Measurements from ENCODE around the gene MEI4.
"Not testable (repeated sequence)": the region's sequence is repeated elsewhere in the genome, so short reads cannot be mapped to it uniquely, and the experiment has no call there.

MEI4 gene

DNA sequence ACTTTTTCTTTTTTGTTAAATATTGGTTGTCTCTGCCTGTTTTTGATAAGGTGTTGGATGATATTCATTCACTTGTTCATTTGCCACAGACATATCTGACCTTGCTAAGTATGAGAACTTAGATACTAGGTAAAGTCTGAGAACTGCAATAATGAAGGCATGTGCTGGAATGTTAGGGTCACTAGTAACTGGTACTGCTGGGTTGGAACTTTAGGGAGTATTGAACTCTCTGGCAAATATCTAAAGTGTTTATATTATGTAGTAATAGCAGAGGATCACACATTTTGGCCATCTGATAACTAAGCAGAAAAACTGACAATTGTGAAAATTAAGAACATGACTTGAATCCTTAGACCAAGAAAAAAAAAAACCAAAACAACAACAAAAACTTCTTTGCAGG, 162.7 kb downstream of the MEI4 start:
- no peak for DNase-seq (ENCODE audit: low read depth)

DNA sequence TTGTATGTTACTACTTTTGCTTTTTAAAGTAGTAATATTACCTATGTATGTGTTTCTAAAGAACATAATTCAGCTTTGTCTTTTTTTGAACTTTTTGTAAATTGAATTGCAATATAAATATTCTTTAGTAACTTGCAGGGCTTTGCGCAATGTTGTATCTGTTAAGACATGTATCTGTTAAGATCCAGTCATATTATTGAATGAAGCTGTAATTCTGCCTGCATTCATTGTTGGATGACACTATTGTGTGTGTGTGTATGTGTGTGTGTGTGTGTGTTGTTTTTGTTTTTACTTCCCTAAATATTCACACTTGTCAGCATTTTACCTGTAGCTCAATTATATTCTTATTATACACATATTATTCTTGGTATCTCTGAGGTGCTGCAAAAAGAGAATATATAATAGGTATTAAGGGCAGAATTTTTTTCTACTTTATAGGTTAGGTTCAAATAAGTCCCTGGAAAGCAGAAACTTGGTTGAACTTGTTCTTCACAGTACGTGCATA, 164.0 kb downstream of the MEI4 start:
- no peak for DNase-seq (ENCODE audit: low read depth)

DNA sequence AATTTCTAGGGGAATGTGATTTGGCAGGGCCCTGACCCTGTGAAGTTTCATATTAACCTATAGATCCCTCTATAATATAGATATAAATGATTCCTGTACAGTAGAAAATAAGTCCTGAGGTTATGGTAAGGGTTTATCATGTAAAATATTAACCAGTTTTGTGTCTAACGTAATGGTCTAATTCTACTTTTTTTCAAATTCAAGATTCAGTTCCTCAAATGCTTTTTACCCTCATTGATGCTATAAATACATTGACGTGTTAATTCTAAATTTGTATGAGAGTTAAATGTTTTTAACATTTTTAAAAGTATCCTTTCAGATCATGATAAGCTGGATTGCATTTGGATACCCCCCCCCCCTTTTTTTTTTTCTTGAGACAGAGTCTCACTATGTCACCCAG, 169.4 kb downstream of the MEI4 start:
- DNase-seq (ENCODE audit: low read depth): no peak

DNA sequence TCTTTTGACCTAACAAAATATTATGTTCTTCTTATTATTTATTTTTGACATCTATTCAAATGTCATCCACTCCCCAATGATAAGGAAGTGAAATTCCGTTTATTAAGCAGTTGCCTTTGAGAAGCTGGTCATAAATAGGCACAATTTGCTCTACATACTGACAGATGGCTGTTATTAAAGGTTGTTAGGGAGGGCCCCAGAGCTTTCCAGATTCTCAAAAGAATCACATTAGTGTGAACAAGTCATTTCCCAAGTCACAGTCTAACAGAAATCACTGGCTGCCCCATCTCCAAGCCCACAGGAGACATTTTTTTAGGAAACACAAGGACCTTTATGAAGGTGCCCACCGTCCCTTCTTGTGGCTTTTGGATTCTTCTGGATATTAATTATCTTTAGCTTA, 172.4 kb downstream of the MEI4 start:
- no peak for DNase-seq (ENCODE audit: low read depth)

DNA sequence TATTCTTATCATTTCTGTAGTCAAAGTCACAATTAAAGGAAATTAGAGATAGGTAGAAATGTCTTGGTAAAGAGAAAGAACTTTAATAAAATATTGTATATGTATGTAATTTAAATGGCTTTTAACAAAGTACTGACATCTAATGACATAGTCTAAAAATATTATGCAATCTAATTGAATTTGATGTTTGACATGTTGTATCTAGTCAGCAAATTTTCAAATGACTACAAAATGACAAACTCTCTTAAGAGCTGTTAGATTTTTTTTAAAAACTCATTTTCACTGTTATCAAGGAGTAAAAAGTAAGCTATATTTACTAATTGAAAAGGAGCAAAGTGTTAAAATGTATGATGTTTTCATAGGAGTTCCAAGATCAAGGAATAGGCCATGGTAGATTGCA, 176.9 kb downstream of the MEI4 start:
- no peak for DNase-seq (ENCODE audit: low read depth)

DNA sequence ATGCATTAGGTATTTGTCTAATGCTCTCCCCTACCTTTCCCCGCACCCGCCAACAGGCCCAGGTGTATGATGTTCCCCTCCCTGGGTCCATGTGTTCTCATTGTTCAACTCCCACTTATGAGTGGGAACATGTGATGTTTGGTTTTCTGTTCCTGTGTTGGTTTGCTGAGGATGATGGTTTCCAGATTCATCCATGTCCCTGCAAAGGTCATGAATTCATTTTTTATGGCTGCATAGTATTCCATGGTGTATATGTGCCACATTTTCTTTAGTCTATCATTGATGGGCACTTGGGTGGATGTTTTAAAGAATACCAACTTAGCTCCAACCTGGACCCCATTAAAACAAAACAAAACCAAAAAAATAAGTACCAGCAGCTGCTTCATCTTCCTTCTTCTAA, 180.9 kb downstream of the MEI4 start:
- not testable (repeated sequence) for DNase-seq (ENCODE audit: low read depth)

DNA sequence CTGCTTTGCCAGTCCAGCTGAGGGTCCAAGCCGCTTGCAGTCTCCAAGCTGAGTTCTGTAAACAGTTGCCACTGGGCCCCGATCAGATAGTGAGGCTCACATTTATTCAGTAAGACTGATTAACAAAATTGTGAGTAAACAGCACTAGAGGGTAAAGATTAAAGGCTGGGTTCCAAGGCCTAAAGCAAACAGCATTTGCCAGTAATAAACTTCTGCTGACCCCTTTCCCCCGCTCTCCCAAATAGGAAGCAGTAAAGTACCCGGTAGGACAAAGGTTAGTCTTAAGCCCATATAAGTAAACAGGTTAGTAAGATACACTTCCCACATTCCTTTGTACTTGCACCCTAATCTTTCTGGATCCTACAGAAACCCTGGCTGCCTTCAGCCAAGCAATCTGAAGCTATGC, 181.8 kb downstream of the MEI4 start:
- no peak for DNase-seq (ENCODE audit: low read depth)

DNA sequence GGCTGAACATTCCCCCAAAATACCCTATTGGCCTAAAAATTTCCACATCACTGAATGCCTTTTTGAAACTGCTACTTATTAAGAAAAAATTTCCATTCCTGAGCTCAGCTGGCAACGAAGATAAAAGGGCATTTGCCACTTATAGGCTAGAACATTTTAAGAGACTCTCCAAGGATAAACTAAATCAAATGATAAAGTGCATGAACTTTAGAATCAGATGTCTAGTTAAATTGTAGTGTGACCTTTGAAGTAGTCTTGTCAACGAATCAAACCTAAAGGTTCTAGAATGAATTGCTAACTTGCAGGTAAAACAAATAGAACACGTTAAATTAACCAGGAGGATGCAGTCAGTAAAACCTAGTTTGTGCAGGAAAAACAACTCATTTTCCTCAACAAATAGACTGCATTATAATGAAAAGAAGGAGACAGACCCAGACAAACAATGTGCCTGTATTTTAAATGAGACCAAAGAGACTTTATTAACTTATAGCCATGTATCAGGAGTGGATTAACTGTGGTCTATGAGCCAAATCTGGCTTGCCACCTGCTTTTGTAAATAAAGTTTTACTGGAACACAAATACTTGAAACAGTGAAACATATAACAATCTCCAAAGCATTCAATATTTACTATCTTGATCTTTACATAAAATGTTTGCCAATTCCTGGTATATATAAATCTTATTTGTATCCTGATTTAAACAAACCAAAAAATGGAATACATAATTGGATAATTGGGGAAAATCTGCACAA, 184.4 kb downstream of the MEI4 start:
- DNase-seq (ENCODE audit: low read depth): no peak

DNA sequence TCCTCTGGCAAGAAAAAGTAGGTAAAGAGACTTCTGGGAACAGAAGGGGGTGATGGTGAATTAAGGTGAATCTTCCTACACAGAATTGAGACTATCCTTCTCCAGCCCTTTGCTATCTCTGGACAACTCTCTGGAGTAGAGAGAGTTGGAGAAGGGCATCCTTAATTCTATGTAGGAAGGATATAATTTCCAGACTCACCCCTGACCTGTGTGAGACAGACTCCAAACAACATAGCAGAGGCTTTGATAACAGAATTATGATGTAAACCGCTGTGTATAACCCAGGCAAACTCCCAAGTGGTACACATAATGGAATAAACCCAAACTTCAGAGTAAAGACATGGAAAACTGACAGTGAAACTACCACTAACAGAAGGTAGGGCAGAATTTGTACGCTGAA, 186.5 kb downstream of the MEI4 start:
- no peak for DNase-seq (ENCODE audit: low read depth)

DNA sequence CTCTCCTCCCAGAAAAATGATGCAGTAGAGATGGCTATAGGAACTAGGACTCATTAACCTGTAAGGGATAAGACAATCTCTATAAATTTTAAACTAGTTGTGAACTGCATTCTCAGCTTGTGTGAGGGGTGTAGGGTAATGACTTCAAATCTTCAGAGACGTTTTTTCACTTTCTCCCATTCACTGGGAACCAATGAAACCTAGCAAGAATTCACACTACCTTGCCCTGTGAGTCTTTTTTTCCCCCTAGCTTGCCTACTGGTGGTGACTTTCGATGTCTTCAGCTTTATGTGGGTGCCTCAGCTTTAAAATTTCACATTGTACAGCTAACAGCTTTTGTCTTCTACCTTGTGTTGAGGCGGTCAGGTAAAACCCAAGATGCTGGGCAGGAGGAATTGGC, 192.0 kb downstream of the MEI4 start:
- no peak for DNase-seq (ENCODE audit: low read depth)

DNA sequence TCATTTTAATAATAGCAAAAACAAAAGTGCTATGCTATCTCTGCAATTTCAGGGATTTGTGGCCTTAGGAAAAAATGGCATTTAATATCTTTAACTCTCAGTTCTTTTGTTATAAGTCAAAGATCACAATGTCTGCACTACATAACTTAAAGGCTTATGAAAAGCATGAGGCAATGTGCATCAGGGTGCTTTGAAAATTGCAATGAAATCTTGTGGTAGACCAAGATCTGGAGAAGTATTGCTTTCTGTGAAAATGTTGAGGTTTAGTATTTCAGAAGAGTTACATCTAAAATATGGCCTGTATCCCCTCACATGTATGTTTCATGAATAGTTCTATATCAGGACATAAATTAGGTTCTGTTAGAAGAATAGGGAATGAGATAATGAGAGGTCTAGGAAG, 200.6 kb downstream of the MEI4 start:
- DNase-seq (ENCODE audit: low read depth): no peak

DNA sequence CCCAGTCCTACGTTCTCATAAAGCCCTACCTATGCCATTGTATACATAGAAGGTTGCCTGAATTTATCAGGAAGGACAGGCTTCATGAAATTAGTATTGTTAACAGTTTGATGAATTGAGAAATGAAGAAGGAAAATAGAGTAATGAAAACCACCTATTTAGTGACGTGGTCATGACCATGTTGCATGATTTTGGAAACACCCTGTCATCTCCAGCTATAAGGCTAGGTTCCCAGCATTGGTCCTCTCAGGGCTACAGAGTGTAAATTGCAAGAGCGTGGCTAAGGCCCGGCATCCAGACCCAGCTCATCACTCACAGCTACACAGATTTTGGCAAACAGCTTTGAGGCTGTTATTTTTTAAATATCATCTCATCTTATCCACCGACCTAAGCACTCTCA, 203.6 kb downstream of the MEI4 start:
- no peak for DNase-seq (ENCODE audit: low read depth)

DNA sequence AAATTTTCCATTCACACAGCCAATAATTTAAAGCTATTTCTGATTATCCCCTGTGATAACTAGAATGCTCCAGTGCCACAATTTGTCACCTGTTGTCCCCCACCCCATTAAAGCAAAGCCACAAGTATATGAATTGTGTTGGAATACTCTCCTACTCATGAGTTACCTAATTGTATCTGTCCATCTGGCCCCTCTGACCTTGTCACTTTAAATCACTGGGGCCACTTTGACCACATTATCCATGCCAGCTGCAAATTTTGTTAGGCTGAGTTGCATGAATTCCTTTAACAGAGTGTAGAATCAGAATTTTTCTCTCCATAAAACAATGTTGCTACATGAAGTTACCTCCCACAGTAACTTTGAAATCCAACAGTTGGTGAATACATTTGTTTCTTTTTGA, 204.6 kb downstream of the MEI4 start:
- no peak for DNase-seq (ENCODE audit: low read depth)

DNA sequence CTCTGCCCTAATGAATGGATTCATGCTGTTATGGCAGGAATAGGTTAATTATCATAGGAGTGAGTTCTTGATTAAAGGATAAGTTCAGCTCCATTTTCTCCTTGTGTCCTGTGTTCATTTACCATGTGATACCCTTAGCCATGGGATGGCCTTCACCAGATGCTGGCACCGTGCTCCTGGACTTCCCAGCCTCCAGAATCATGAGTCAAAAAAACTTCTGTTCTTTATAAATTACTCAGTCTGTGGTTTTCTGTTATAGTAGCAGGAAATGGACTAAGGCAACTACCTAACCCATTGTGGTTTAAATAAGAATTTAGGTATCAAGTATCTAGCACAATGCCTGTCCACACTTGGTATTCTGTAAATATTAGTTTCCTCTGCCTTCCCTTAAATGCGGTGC, 223.5 kb downstream of the MEI4 start:
- no peak for DNase-seq (ENCODE audit: low read depth)

DNA sequence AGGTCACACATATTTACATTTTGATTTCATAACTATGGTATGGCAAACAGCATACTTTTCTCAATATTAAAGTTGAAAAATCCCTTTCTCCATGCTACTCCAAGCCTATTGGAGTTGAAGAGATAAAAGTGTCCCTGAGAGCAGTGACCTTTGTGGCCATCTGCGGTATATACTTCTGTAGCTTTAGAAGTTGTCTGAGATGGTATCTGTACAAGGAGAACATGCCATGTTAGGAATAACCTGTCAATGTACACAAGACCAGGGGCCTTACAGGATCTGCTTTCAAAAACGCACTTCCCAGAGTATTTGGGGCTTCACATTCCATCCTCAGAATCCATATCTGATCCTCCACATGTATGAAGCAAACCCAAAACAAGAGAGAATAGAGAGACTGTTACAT, 226.7 kb downstream of the MEI4 start:
- no peak for DNase-seq (ENCODE audit: low read depth)

DNA sequence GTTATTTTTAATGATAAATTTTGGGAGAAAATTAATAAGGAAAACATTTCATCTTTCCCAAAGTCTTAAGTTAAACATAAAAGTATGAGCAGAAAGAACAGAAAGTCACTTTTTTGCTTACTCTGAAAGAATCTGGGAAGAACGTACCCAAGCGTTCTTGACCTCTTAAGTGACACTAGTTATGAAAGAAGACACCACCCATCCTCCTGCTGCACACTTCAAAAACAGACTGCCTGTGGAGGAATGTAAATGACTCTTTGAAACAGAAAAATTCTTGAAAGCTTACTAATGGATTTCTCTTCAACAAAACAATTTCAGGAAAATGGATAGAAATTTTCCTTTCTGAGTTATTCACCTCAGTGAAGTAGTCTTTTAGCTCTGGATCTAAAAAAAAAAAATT, 227.7 kb downstream of the MEI4 start:
- DNase-seq (ENCODE audit: low read depth): no peak

DNA sequence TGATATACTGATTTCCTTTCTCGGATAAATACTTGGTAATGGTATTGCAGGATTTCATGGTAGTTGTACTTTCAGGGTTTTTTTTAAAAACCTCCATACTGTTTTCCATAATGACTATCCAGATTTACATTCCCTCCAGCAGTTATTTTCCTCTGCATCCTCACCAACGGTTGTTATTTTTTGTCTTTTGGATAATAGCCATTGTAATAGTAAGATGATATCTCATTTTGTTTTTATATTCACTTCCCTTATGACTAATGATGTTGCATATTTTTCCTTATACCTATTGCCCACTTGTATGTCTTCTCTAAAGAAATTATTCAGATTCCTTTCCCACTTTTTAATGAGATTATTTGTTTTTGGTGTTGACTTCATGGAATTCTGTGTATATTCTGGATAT, 231.0 kb downstream of the MEI4 start:
- no peak for DNase-seq (ENCODE audit: low read depth)

DNA sequence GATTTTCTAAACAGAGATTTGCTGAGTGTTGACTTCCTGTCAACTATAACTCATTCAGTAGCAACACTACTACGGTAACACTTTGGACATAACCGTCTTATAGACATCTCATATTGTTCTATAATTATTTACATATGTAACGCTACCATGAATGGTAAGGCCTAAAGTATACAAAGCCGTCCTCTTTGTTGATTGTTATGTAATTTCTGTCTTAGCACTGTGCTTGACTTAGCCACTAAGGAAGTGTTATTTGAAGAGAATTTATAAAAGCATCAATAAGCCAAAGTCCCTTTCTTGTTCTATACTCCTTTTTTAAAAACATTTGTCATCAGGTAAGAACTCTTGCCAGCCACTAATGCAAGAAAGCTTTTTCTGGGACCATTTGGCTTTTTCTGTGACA, 240.6 kb downstream of the MEI4 start:
- no peak for DNase-seq (ENCODE audit: low read depth)

DNA sequence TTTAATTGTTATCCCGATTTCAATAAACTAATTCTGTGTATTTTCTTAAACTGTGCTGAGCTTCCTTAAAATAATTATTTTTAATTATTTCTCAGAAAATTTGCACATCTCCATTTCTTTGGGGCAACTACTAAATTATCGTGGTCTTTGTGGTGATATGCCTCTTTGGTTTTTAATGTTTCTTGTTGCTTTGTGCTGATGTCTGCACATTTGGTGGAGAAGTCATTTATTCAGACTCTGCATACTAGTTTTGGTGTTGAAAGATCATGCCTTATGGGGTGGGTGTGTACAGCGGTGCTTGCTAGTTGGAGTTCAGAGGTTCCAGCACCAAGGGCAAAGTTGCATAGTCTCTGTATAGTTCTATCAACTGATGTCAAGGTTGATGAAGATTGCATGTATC, 253.2 kb downstream of the MEI4 start:
- no peak for DNase-seq (ENCODE audit: low read depth)

DNA sequence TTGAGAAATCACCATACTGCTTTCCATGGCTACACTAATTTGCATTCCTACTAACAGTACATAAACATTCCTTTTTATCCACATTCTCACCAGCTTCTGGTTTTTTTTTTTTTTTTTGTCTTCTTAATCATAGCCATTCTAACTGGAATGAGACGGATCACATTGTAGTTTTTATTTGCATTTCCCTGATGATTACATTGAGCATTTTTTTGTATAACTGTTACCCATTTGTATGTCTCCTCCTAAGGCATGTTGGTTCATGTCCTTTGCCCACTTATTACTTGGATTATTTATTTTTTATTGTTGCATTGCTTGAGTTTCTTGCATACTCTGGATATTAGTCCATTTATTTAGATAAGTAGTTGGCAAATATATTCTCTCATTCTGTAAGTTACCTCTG, 258.0 kb downstream of the MEI4 start:
- DNase-seq (ENCODE audit: low read depth): no peak

DNA sequence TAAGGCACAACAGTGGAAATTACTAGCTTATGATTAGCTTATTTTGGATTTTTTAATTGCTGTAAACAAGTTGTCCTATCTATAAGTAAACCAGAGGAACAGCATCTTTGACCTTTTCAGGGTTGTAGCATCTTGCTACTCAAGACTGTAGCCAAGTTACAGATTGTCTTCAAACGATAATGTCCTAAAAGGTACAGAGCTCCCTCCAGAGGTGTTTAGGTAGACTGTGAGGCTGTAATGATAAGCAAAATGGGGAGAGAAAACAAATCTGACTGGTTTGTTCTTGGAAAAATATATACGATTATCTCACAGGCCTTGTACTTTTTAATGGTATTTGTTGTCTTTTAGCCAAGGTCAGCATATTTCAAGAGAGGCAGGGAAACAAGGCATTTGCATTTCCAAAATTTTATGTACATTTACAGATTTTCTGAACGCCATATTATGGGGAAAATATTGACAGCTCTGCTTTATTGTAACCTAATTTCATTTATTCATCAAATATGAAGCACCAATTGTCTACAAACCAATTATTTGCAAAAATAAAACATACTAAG, 273.4 kb downstream of the MEI4 start:
- DNase-seq (ENCODE audit: low read depth): no peak

DNA sequence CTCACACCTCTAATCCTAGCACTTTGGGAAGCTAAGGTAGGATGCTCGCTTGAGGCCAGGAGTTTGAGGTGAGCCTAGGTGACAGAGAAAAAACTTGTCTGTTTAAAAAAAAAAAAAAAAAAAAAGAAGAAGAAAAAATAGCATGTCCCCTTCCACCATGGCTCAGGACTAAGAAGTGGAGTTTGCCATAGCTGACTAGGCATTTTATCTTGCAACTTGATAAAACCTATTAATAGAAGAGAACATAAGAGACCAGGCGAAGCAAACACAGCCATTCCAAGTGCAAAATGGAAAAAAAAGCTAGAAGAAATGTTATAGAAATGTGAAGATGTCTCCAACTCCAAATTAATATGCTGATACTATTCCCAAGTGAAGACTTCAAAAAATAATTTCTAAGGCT, 277.5 kb downstream of the MEI4 start:
- no peak for DNase-seq (ENCODE audit: low read depth)

DNA sequence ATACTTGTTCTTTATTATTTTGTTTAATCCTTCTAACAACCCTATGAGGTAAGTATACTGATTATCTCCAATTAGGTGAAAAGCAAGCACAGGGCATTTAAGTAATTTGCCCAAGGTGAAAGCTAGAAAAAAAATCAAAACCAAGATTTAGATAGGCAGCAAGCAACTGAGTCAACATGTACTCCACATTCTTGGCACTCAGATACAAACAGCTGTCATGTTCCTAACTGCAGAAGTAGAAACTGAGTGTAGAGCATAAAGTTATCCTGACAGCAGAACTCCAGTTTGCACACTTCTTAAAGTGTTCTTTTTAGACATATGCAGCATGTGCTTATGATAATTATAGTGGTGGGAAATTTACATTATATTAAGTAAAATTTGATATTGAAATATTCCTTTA, 278.1 kb downstream of the MEI4 start:
- DNase-seq (ENCODE audit: low read depth): no peak

DNA sequence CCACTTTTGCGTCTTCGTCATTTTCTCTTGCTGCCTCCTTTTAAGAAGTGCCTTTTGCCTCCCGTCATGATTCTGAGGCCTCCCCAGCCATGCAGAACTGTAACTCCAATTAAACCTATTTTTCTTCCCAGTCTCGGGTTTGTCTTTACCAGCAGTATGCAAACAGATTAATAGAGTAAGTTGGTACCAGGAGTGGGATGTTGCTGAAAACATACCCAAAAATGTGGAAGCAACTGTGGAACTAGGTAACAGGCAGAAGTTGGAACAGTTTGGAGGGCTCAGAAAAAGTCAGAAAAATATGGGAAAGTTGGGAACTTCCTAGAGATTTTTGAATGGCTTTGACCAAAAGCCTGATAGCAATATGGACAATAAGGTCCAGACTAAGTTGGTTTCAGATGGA, 309.2 kb downstream of the MEI4 start:
- no peak for DNase-seq (ENCODE audit: low read depth)
